Measurements from ENCODE around the gene SPDYE2.
"Not testable (repeated sequence)": the region's sequence is repeated elsewhere in the genome, so short reads cannot be mapped to it uniquely, and the experiment has no call there.

DNA sequence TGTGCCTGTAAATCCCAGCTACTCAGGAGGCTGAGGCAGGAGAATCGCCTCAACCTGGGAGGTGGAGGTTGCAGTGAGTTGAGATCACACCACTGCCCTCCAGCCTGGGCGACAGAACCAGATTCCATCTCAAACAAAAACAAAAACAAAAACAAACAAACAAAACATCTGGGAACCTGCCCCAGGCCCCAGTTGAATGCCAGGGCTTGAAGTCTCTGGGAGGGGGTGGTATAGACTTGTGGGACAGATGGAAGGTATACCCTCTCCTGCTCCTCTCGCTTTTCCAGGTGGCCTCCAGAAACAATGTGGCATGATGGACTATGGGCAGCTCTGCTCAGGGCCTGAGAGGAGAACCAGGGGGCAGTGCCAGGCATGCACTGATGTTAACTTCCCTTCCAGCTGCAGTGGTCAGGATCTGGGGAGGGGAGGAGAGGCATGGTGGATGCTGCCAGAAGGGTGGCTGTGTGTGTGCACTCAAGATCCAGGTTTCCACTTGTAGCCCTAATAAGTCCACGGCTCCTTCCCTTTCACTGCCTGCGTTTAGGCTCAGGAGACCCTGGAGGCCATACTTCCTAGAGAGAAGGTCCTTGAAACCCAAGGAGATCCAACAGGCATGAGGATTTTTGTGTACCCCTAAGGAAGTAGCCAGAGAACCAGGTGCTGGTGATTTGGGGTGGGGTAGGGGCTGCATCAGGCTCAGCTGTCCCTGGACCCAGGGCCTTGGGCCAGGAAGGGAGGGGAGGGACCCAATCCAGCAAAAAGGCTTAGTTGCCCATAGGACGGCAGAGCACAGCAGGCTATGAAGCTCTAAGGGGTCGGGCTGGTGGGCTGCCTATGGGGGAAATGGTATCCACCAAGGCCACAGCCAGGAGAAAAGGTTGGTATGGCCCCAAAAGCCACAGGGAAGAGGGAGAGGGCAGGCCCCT lies 26.6 kb downstream of the SPDYE2 start:
- TF ChIP-seq EZH2 (IDR thresholded peaks at IDR 0.05; ENCODE audit: borderline replicate concordance, control insufficient read depth, low read depth, low read length); CBX3 (IDR thresholded peaks at IDR 0.05; ENCODE audit: borderline replicate concordance, low read depth); MXI1 (IDR thresholded peaks at IDR 0.05; ENCODE audit: low read depth, low read length); SP1 (IDR thresholded peaks at IDR 0.05; ENCODE audit: low read depth, low read length); ZNF274 (IDR thresholded peaks at IDR 0.05; ENCODE audit: insufficient read depth, insufficient read length): not testable (repeated sequence)
- TF ChIP-seq, protein P1, sequence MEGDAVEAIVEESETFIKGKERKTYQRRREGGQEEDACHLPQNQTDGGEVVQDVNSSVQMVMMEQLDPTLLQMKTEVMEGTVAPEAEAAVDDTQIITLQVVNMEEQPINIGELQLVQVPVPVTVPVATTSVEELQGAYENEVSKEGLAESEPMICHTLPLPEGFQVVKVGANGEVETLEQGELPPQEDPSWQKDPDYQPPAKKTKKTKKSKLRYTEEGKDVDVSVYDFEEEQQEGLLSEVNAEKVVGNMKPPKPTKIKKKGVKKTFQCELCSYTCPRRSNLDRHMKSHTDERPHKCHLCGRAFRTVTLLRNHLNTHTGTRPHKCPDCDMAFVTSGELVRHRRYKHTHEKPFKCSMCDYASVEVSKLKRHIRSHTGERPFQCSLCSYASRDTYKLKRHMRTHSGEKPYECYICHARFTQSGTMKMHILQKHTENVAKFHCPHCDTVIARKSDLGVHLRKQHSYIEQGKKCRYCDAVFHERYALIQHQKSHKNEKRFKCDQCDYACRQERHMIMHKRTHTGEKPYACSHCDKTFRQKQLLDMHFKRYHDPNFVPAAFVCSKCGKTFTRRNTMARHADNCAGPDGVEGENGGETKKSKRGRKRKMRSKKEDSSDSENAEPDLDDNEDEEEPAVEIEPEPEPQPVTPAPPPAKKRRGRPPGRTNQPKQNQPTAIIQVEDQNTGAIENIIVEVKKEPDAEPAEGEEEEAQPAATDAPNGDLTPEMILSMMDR (IDR thresholded peaks at IDR 0.05 in 2 of 3, conservative IDR thresholded peaks at IDR 0.05 in 1 of 3; ENCODE audit: control insufficient read depth in 2 of 3, extremely low read depth in 1 of 3, insufficient read depth in 1 of 3, low read depth in 3 of 3, low read length in 3 of 3), result not testable (repeated sequence)
